PC-9 (cell line): ENCODE data around the gene ATP7A. TPM values are rescaled to one million over a fixed set of nuclear protein-coding genes. Genes with fewer than 3 reads are reported as not detected.

ENCODE experiments used
- BruUV-seq: library from RNA; stranded (reverse); fragments of 400-500 nt; replicated peaks from 2 replicates; lab custom pipeline; 2021; lab: Mats Ljungman, UMichigan
- CTCF ChIA-PET: fragments of 300-600 bp; sonication (Branson Sonifier 250); formaldehyde crosslinking; loops from one replicate; lab custom pipeline; 2022; ENCODE audit warnings: antibody characterized with exemption; lab: Charles Lee
- POLR2A ChIA-PET: fragments of 300-600 bp; sonication (Branson Sonifier 250); formaldehyde crosslinking; loops from one replicate; lab custom pipeline; 2022; ENCODE audit warnings: antibody characterized with exemption; ENCODE audit not compliant: unreplicated experiment; lab: Charles Lee
- DNase-seq, 2 experiments: peaks; one replicate each; pipeline versions ENCODE4 v3.0.0 to v3.0.0-alpha.2; 2015 to 2022; ENCODE audit warnings: mixed read lengths in 1 of 2
- H2AFZ ChIP-seq: fragments of 200-600 bp; sonication (generic); 2 replicates; pipeline ENCODE4 v1.8.1; 2017; ENCODE audit warnings: antibody characterized with exemption
- H3F3A ChIP-seq: fragments of 200-600 bp; sonication (generic); 2 replicates; pipeline ENCODE4 v1.8.1; 2017; ENCODE audit warnings: antibody characterized with exemption, mild to moderate bottlenecking, low read depth; ENCODE audit not compliant: insufficient read depth
- H3K27ac ChIP-seq: fragments of 200-600 bp; sonication (generic); 2 replicates; pipeline ENCODE4 v1.6.1; 2016; ENCODE audit warnings: mixed run types
- H3K27me3 ChIP-seq: fragments of 200-600 bp; sonication (generic); 2 replicates; pipeline ENCODE4 v1.6.1; 2016; ENCODE audit warnings: low read depth, mixed run types; ENCODE audit not compliant: insufficient read depth
- H3K36me3 ChIP-seq: fragments of 200-600 bp; sonication (generic); 2 replicates; pipeline ENCODE4 v1.6.1; 2016; ENCODE audit warnings: low read depth, mixed run types
- H3K4me1 ChIP-seq: fragments of 200-600 bp; sonication (generic); replicated peaks from 2 replicates; pipeline ENCODE4 v1.6.1; 2016; ENCODE audit warnings: mixed run types; ENCODE audit not compliant: insufficient read depth
- H3K4me2 ChIP-seq: fragments of 200-600 bp; sonication (generic); 2 replicates; pipeline ENCODE4 v1.6.1; 2017; ENCODE audit warnings: mixed run types
- H3K4me3 ChIP-seq: fragments of 200-600 bp; sonication (generic); 2 replicates; pipeline ENCODE4 v1.6.1; 2016; ENCODE audit warnings: mixed run types
- H3K79me2 ChIP-seq: fragments of 200-600 bp; sonication (generic); 2 replicates; pipeline ENCODE4 v1.6.1; 2017; ENCODE audit warnings: low read depth, mixed run types
- H3K9me2 ChIP-seq: fragments of 200-600 bp; sonication (generic); 2 replicates; pipeline ENCODE4 v1.8.1; 2017; ENCODE audit warnings: mild to moderate bottlenecking; ENCODE audit not compliant: insufficient read depth
- H3K9me3 ChIP-seq: fragments of 200-600 bp; sonication (generic); 2 replicates; pipeline ENCODE4 v1.8.1; 2016; ENCODE audit warnings: low read depth; ENCODE audit not compliant: insufficient read depth
- H4K20me1 ChIP-seq: fragments of 200-600 bp; sonication (generic); 2 replicates; pipeline ENCODE4 v1.8.1; 2017; ENCODE audit not compliant: insufficient read depth
- EZH2 ChIP-seq: fragments of 200-600 bp; sonication (generic); IDR thresholded peaks from 2 replicates; pipeline ENCODE4 v1.8.0; 2017; ENCODE audit warnings: antibody characterized with exemption, low read depth
- intact Hi-C: fragments of 100-400 bp; cut with micrococcal nuclease; formaldehyde crosslinking; loops from one replicate; pipeline ENCODE4 v1.10.0; 2022; ENCODE audit not compliant: unreplicated experiment
- total RNA-seq: library from RNA; stranded (reverse); gene quantifications from 2 replicates; pipeline ENCODE4 v1.2.3, GENCODE V29; 2021
- TF ChIP-seq, protein P1 (sequence below): fragments of 200-600 bp; sonication (generic); conservative IDR thresholded peaks from 2 replicates; pipeline ENCODE4 v1.6.1; 2017; ENCODE audit warnings: mixed run types, antibody characterized with exemption, mild to moderate bottlenecking, moderate library complexity

Gene ATP7A
- total RNA-seq, 1 experiment from 2014 or later, result 13.8 TPM

DNA sequence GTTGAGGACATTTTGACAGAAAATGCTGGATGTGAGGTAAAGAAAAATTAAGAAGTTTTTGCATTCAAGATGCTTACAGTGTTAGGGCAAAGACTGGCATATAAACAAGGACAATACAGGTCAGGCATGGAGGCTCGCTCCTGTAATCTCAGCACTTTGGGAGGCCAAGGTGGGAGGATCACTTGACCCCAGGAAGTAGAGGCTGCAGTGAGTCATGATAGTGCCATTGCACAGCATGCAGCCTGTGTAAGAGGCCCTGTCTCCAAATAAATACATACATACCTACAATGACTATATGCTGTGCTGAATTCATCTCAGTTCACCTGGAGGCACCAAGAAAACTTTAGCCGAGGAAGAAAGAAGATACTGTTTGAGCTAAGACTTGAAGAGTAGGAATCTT lies 17.6 kb upstream of the ATP7A start:
- CTCF ChIA-PET, result interaction anchor here (0.9 kb wide), 1 partner anchor 211 kb away, joined by 4 read pairs; the partner anchor contains the start of gene PGK1
- Histone ChIP-seq H3K4me1 (peaks cover 14% of the 10 kb centered on the region), H2AFZ (no peak overlapping the region), H3K27me3 (no peaks in the 10 kb centered on the region), H4K20me1 (peaks cover 11% of the 10 kb centered on the region), H3K4me2 (peak overlapping the region; percentile 97; the same call in 1 of the 2 replicates), H3K27ac (no peak overlapping the region), H3K9me2 (no peaks in the 10 kb centered on the region), H3K79me2 (peaks cover 57% of the 10 kb centered on the region), H3F3A (peaks cover 10% of the 10 kb centered on the region), H3K36me3 (no peaks in the 10 kb centered on the region), H3K9me3 (no peaks in the 10 kb centered on the region), H3K4me3 (peak overlapping the region; percentile 95; the same call in 1 of the 2 replicates)
- no peak for TF ChIP-seq EZH2
- TF ChIP-seq, protein P1, sequence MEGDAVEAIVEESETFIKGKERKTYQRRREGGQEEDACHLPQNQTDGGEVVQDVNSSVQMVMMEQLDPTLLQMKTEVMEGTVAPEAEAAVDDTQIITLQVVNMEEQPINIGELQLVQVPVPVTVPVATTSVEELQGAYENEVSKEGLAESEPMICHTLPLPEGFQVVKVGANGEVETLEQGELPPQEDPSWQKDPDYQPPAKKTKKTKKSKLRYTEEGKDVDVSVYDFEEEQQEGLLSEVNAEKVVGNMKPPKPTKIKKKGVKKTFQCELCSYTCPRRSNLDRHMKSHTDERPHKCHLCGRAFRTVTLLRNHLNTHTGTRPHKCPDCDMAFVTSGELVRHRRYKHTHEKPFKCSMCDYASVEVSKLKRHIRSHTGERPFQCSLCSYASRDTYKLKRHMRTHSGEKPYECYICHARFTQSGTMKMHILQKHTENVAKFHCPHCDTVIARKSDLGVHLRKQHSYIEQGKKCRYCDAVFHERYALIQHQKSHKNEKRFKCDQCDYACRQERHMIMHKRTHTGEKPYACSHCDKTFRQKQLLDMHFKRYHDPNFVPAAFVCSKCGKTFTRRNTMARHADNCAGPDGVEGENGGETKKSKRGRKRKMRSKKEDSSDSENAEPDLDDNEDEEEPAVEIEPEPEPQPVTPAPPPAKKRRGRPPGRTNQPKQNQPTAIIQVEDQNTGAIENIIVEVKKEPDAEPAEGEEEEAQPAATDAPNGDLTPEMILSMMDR, result no peak
- POLR2A ChIA-PET, result no interaction called here
- intact Hi-C loops, result no loop called here
- no TSS peak for BruUV-seq
- DNase-seq, result no peak

DNA sequence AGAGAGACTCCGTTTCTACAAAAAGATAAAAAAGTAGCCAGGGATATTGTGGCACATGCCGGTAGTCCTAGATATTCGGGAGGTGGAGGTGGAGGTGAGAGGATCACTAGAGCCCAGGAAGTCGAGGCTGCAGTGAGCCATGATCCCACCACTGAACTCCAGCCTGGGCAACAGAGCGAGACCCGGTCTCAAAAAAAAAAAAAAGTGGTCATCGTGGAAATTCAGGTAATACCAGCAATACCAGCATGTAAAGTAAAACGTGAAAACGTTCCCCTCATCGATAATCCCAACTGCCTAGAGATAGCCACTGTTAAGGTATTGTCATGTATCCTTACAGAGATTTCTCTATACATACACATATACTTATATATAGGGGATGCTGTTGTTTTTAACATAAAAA lies 16.8 kb upstream of the ATP7A start:
- H3K9me3 ChIP-seq, result no peaks in the 10 kb centered on the region
- H3K4me1 ChIP-seq, result peaks cover 16% of the 10 kb centered on the region
- no peak for DNase-seq
- H3K9me2 ChIP-seq, result no peaks in the 10 kb centered on the region
- BruUV-seq, result no TSS peak
- POLR2A ChIA-PET, result no interaction called here
- CTCF ChIA-PET, result no interaction called here
- peak overlapping the region; percentile 95; the same call in 1 of the 2 replicates for H3K4me3 ChIP-seq
- peaks cover 52% of the 10 kb centered on the region for H3K79me2 ChIP-seq
- no peak overlapping the region for H2AFZ ChIP-seq
- H3F3A ChIP-seq, result peaks cover 11% of the 10 kb centered on the region
- H3K4me2 ChIP-seq, result peak overlapping the region; percentile 97
- TF ChIP-seq, protein P1, result no peak
- no peak for TF ChIP-seq EZH2
- no peak overlapping the region for H3K27ac ChIP-seq
- H4K20me1 ChIP-seq, result peaks cover 11% of the 10 kb centered on the region
- no peaks in the 10 kb centered on the region for H3K36me3 ChIP-seq
- no peaks in the 10 kb centered on the region for H3K27me3 ChIP-seq
- intact Hi-C loops, result no loop called here

DNA sequence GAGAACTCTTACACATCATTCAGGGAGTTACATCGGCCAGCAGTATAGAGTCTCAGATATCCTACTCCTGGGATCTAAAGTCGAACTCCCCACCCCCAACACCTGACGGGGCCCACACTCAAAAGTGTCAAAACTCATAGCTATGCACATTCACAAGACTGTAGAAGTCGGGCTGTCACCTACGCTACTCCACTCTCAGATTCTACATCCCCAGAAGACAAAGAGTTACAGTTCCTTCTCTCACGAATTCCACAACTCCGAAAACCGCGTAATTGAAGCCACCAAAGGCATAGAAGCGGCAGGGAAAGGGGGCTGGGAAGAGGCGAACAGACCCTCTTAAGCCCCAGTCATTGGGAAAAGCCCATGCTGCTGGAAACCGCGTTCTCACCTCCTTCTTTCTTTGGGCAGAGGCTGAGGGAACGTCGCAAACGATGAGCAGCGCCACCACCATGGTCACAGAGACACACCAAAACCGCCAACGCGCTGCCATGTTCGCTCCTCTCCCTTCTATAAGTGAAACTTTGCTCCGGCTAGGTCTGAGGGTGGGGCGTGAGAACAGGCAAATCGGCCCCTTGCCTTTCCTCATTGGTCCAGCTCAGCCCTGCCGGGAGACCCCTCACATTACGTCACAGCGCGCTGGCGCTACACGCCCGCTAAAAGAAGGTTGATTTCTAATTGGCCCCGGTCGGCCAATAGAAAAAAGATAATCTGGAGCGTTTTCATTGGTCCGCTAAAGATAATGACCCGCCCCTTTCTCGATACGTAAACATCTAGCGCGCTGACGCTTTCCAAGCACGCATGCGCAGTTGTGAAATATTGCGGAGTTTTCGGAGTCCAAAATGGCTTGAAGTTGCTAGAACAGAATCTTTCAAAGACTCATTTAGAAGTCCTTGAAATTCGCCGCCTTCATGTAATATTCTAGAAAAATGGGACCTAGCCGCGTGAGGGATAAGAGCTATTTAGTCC lies 15.3 kb upstream of the ATP7A start, which contains the start of gene MAGT1:
Gene MAGT1 (minus strand): TSS at position 515 of the 966 bp plus-strand sequence. CDS start 25 bp downstream, at position 490.
- BruUV-seq, result TSS peak; percentile 77
- no peak for TF ChIP-seq EZH2
- H3K9me2 ChIP-seq, result no peaks in the 10 kb centered on the region
- H3K36me3 ChIP-seq, result no peaks in the 10 kb centered on the region
- ChIA-PET CTCF (no interaction called here), POLR2A (interaction anchor here (0.5 to 0.6 kb wide), 3 partner anchors 10 to 881 kb away, joined by 4 to 5 read pairs (median 5); no protein-coding TSS in a partner anchor)
- H3K9me3 ChIP-seq, result no peaks in the 10 kb centered on the region
- peaks cover 17% of the 10 kb centered on the region for H3F3A ChIP-seq
- intact Hi-C loops, result no loop called here
- peaks cover 54% of the 10 kb centered on the region for H3K79me2 ChIP-seq
- H2AFZ ChIP-seq, result peak within 1 kb of the TSS; percentile 73
- H3K4me2 ChIP-seq, result peak within 1 kb of the TSS; percentile 97
- H3K27ac ChIP-seq, result peak within 1 kb of the TSS; percentile 94
- peak; percentile 91 to 94 for DNase-seq
- H3K4me3 ChIP-seq, result peak within 1 kb of the TSS; percentile 95
- no peaks in the 10 kb centered on the region for H3K27me3 ChIP-seq
- peaks cover 11% of the 10 kb centered on the region for H4K20me1 ChIP-seq
- H3K4me1 ChIP-seq, result peaks cover 17% of the 10 kb centered on the region
